GM19023 (cell line): ENCODE results near the gene PET100.

Experiments used
- ATAC-seq: cut with Tn5 transposase; IDR thresholded peaks from one replicate; pipeline ENCODE4 v1.9.1; 2021; ENCODE audit warnings: mild to moderate bottlenecking, moderate library complexity; ENCODE audit not compliant: unreplicated experiment

PET100 gene

DNA sequence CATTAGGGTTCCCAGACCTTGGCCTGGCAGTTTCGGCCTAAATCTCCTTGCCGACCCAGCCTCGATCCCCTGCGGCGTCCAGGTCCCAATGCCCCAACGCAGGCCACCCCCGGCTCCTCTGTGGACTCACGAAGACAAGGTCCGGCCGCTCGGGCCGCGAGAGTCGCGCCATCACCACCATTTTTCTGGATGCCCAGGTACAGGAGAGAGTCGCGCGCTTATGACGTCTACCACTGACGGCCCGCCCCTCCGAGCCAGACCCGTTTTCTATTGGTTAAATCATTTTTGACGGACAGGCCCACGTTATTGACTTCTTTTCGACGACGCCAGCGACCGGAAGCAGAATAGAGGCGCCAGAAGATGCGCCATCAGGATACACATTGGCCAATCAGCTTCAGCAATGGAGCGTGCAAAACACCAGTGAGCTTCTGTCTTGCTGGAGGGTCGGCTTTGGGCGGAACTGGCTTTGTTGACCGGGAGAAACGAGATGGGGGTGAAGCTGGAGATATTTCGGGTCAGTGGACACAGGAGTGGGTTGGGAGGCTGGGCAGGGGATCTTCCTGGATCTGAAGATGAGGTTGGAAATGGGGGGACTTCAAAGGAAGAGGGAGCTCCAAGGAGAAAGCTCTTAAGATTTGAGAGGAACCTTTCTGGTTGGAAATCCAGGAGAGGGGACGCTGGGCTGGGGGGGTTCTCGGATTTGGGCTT is at the start of gene PET100, which contains the start of gene XAB2:
TSS of gene PET100 (plus strand) at position 447 of the 708 bp plus-strand sequence. CDS start at position 488, 41 bp downstream.
TSS of gene XAB2 (minus strand) at position 199 of the 708 bp plus-strand sequence. CDS start at position 181, 18 bp downstream.
- ATAC-seq = peak; percentile 84

DNA sequence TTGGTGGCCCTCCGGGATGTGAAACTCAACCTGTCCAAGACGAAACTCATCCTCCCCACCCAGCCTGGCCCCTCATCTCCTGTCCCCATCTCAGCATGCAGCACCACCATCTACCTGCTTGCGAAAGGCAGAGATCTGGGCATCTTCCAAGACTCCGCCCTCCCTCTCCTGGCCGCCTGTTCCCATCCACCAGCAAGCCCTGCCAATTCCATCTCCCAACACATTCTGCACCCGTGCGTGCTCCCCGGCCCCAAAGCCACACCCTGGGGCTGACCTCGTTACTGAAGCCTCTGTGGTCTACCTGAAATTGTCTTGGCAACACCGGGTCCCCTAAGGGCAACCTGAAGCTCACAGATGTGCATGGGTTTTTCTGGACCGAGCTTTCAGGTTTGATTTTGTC is 47.1 kb upstream of the PET100 start:
- ATAC-seq = no peak

DNA sequence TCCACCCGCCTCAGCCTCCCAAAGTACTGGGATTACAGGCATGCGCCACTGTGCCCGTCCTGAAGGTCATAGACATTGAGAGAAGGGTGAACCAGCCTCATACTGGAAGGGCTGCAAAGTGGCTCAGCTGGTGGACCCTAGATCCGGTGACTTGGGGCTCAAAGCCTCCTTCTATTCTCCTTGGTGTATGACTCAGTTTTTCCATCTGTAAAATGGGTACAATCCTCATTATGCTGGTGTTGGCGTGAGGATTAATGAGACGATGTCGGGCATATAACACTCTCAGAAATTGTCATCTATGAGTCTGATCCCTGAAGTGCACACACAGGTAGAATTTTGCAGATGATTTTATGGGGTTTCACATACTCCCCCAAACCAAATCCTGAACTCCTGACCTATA is 39.8 kb upstream of the PET100 start:
- ATAC-seq = no peak

- no peak for ATAC-seq
Observed at GRCh38 chr19:7590256-7590655, 39.3 kb upstream of the PET100 start.

- no peak for ATAC-seq
Observed at GRCh38 chr19:7595466-7596133, 34.0 kb upstream of the PET100 start, which contains the start of gene CAMSAP3. TSS of gene CAMSAP3 (plus strand) at chr19:7595863. CDS start at chr19:7596003, 140 bp downstream.

DNA sequence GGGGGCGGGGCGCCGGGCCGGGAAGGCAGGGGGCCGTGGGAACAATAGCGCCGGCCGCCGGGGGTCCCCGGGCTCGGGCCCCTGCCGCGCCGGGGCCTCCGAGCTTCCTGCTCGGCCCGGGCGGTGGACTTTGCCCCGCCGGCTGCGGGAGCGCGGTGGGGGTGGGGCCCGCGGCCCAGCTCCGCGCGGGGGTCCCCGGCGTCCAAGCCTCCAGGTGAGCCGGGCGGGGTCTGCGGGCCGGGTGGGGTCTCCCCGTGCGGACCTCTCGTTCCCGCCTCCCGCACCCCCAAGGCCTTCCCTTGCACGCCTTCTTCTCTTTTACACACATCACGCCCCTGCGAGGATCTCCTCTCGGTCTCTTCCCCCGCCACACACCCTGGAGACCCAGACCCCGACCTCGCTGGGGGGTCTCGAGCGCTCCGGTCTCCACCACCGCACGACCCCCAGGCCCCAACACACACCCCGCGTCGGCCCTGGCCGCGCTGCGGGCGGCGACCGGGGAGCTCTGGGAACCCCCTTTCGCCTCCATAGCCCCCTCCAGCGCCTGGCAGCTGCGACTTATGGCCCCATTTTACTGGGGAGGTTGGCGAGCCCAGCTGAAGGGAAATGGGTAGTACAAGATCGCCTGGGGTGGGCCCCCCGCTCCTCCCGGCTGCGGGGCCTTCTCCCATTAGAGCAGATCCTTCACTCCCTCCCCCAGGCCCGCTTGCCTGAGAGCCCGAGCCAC is 33.2 kb upstream of the PET100 start:
- ATAC-seq = no peak

GRCh38 chr19:7597689-7598088 is 31.9 kb upstream of the PET100 start:
- no peak for ATAC-seq

- no peak for ATAC-seq
Observed at GRCh38 chr19:7598180-7598579, 31.4 kb upstream of the PET100 start.

DNA sequence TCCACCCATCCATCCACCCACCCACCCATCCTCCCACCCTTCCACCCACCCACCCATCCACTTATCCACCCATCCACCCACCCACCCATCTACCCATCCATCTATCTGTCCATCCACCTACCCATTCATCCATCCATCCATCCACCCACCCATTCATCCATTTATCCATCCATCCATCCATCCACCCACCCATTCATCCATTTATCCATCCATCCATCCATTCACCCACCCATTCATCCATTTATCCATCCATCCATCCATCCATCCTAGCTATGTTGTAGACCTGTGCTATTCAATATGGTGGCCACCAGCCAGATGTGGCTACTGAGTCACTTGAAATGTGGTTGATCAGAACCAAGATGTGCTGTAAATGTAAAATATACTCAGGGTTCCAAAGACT is 28.9 kb upstream of the PET100 start:
- ATAC-seq = no peak

- no peak for ATAC-seq
Observed at GRCh38 chr19:7602240-7602934, 27.2 kb upstream of the PET100 start.

- ATAC-seq = no peak
Observed at GRCh38 chr19:7602935-7603497, 26.6 kb upstream of the PET100 start.

DNA sequence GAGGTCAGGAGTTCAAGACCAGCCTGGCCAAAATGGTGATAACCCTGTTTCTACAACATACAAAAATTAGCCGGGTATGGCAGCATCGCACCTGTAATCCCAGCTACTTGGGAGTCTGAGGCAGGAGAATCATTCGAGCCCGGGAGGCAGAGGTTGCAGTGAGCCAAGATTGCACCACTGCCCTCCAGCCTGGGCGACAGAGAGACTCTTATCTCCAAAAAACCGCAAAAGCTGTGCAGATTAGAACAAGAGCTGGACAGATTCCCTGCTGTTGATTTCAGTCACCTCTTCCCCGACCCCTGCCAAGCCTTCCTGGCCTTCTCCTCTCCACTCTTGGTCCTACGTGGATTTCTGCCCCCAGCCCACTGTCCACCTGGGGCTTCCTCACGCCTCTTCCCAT is 25.7 kb upstream of the PET100 start:
- no peak for ATAC-seq

DNA sequence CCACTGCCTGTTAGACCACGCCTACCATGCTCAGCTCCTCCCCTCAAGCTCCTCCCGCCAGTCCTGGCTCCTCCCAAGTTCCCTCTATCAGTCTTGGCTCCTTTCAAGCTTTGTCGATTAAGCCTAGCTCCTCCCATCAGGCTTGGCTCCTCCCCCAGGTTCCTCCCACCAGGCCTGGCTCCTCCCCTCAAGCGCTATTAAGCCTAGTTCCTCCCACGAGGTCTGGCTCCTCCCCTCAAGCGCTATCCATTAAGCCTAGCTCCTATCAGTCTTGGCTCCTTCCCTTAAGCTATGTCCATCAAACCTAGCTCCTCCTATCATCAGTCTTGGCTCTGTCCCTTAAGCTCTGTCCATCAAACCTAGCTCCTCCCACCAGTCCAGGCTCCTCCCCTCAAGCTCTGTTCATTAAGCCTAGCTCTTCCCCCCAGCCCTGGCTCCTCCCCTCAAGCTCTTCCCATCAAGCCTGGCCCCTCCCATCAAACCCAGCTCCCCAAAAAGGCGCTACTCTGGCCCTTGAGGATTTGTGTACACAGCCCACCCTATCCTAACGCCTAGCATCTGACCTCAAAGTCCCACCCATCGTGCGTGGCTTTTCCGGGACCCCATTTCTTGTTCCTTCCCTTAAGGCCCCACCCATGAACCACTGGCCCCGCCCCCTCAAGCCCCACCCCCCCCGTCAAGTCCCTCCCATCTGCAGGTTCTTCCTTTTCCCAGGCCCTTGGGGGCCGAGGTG is 23.9 kb upstream of the PET100 start:
- ATAC-seq = no peak

DNA sequence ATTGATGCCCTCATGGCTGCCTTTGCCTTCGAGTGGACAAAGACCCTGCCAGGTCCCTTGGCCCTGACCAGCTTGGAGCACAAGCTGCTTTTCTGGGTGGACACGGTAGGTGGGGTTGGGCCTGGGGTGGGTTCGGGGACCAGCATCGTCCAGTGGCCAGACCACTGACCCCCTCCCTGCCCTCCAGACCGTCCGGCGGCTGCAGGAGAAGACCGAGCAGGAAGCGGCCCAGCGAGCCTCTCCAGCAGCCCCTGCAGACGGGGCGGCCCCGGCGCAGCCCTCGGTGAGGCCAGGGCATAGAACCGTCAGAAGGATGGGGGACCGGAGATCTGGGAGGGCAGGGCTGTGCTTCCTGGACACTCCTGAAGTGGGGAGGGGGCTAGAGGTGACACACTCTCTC is 23.3 kb upstream of the PET100 start:
- ATAC-seq = no peak

DNA sequence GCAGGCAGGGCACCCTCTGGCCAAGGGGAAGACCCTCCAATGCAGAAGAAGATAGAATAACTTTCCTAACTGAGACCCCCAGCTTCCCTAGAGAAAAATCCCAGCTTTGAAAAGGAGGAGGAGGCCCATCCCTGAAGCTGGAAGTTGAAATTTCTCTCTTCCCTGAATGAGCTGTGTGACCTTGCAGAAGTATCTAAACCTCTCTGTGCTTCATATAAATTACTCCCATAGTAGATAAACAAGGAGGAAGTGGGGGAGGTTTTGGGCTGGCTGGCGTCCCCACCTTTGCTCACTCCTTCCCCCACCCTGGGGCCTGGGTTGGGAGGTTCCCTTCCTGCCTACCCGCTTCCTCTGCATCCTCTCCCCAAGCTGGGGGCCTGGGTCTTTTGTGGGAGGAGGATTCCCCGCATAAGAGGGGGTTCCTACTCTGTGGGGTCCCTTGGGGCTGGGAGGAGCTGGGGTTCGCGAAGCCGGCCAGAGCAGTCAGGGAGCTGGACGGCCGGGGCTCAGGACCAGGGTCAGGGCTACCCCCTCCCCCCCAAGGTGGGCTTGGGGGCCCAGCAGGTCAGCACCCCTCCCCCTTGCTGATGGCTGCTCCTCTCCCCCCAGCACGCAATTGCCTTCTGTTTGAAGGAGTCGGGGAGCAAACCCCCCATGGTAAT is 22.2 kb upstream of the PET100 start:
- no peak for ATAC-seq

- ATAC-seq = no peak
Observed at GRCh38 chr19:7607874-7608560, 21.6 kb upstream of the PET100 start.

DNA sequence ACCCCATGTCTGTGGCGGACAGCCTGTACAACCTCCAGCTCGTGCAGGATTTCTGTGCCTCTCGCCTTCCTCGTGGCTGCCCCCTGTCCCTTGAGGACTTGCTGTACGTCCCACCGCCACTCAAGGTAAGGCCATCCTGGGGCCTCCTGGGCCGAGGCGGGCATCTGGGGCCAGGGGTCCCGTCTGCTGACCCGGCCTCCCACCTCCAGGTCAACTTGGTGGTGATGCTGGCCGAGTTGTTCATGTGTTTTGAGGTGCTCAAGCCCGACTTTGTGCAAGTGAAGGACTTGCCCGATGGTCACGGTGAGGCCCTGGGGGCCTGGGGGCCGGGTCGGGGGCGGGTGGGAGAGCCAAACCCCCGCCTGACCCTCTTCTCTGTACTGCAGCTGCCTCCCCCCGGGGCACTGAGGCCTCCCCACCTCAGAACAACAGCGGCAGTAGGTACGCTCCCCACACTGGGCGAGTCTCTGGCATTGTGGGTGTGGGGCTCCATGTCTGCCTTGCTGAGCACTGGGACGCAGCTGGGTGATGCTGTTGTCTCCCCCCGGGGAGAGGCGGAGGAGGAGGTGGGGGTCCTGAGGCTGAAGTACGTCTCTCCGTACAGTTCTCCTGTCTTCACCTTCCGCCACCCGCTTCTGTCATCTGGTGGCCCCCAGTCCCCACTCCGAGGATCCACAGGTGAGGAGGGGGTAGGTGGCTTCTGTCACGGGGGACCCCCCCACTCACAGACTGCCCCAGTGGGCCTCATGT is 18.9 kb upstream of the PET100 start:
- no peak for ATAC-seq

- no peak for ATAC-seq
Observed at GRCh38 chr19:7611541-7612279, 17.9 kb upstream of the PET100 start.
